ENCODE results near the gene TSPOAP1.

TSPOAP1 gene

GRCh38 chr17:58270476-58271215 is 57.9 kb downstream of the TSPOAP1 start:
- Histone ChIP-seq H3K27ac (ENCODE audit: low read depth, low read length) (no peak overlapping the region), H3K4me2 (ENCODE audit: low read depth, low read length, poor library complexity, severe bottlenecking) (no peak overlapping the region), H3K9me3 (ENCODE audit: insufficient read depth, low read length) (no peaks in the 10 kb centered on the region), H3K4me3 (ENCODE audit: insufficient read depth, low read length, poor library complexity, severe bottlenecking) (no peak overlapping the region), H2AFZ (ENCODE audit: low read depth, low read length, severe bottlenecking) (no peak overlapping the region), H3K36me3 (ENCODE audit: low read length) (no peaks in the 10 kb centered on the region), H3K79me2 (ENCODE audit: insufficient read depth, low read length) (no peaks in the 10 kb centered on the region), H3K27me3 (ENCODE audit: low read length) (no peaks in the 10 kb centered on the region), H4K20me1 (ENCODE audit: low read depth, low read length) (no peaks in the 10 kb centered on the region), H3K9me2 (replicated peaks; ENCODE audit: insufficient read depth, low read length) (no peaks in the 10 kb centered on the region), H3F3A (ENCODE audit: insufficient read depth) (no peaks in the 10 kb centered on the region), H3K9ac (ENCODE audit: low read length) (no peak overlapping the region)
- TF ChIP-seq, protein P1, sequence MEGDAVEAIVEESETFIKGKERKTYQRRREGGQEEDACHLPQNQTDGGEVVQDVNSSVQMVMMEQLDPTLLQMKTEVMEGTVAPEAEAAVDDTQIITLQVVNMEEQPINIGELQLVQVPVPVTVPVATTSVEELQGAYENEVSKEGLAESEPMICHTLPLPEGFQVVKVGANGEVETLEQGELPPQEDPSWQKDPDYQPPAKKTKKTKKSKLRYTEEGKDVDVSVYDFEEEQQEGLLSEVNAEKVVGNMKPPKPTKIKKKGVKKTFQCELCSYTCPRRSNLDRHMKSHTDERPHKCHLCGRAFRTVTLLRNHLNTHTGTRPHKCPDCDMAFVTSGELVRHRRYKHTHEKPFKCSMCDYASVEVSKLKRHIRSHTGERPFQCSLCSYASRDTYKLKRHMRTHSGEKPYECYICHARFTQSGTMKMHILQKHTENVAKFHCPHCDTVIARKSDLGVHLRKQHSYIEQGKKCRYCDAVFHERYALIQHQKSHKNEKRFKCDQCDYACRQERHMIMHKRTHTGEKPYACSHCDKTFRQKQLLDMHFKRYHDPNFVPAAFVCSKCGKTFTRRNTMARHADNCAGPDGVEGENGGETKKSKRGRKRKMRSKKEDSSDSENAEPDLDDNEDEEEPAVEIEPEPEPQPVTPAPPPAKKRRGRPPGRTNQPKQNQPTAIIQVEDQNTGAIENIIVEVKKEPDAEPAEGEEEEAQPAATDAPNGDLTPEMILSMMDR (IDR thresholded peaks at IDR 0.05; ENCODE audit: insufficient read depth, low read length, poor library complexity, severe bottlenecking), result no peak
- no peak for TF ChIP-seq EZH2phosphoT487 (conservative IDR thresholded peaks at IDR 0.05; ENCODE audit: low read length)

GRCh38 chr17:58269557-58270291 is 58.9 kb downstream of the TSPOAP1 start:
- no peak overlapping the region for H3K9ac ChIP-seq (ENCODE audit: low read length)
- no peak for TF ChIP-seq EZH2phosphoT487 (conservative IDR thresholded peaks at IDR 0.05; ENCODE audit: low read length)
- TF ChIP-seq, protein P1 (IDR thresholded peaks at IDR 0.05; ENCODE audit: insufficient read depth, low read length, poor library complexity, severe bottlenecking), result no peak
- H4K20me1 ChIP-seq (ENCODE audit: low read depth, low read length), result no peaks in the 10 kb centered on the region
- H3K9me2 ChIP-seq (replicated peaks; ENCODE audit: insufficient read depth, low read length), result no peaks in the 10 kb centered on the region
- no peaks in the 10 kb centered on the region for H3F3A ChIP-seq (ENCODE audit: insufficient read depth)
- no peak overlapping the region for H2AFZ ChIP-seq (ENCODE audit: low read depth, low read length, severe bottlenecking)
- no peaks in the 10 kb centered on the region for H3K36me3 ChIP-seq (ENCODE audit: low read length)
- no peaks in the 10 kb centered on the region for H3K27me3 ChIP-seq (ENCODE audit: low read length)
- H3K4me3 ChIP-seq (ENCODE audit: insufficient read depth, low read length, poor library complexity, severe bottlenecking), result no peak overlapping the region
- H3K79me2 ChIP-seq (ENCODE audit: insufficient read depth, low read length), result no peaks in the 10 kb centered on the region
- no peaks in the 10 kb centered on the region for H3K9me3 ChIP-seq (ENCODE audit: insufficient read depth, low read length)
- no peak overlapping the region for H3K4me2 ChIP-seq (ENCODE audit: low read depth, low read length, poor library complexity, severe bottlenecking)
- H3K27ac ChIP-seq (ENCODE audit: low read depth, low read length), result no peak overlapping the region

GRCh38 chr17:58268774-58269556 is 59.6 kb downstream of the TSPOAP1 start:
- Histone ChIP-seq H3K4me3 (ENCODE audit: insufficient read depth, low read length, poor library complexity, severe bottlenecking) (no peak overlapping the region), H3K9ac (ENCODE audit: low read length) (no peak overlapping the region), H3K9me3 (ENCODE audit: insufficient read depth, low read length) (no peaks in the 10 kb centered on the region), H4K20me1 (ENCODE audit: low read depth, low read length) (no peaks in the 10 kb centered on the region), H3K79me2 (ENCODE audit: insufficient read depth, low read length) (no peaks in the 10 kb centered on the region), H3K9me2 (replicated peaks; ENCODE audit: insufficient read depth, low read length) (no peaks in the 10 kb centered on the region), H3K36me3 (ENCODE audit: low read length) (no peaks in the 10 kb centered on the region), H3F3A (ENCODE audit: insufficient read depth) (no peaks in the 10 kb centered on the region), H3K27me3 (ENCODE audit: low read length) (no peaks in the 10 kb centered on the region), H2AFZ (ENCODE audit: low read depth, low read length, severe bottlenecking) (no peak overlapping the region), H3K27ac (ENCODE audit: low read depth, low read length) (no peak overlapping the region), H3K4me2 (ENCODE audit: low read depth, low read length, poor library complexity, severe bottlenecking) (no peak overlapping the region)
- TF ChIP-seq EZH2phosphoT487 (conservative IDR thresholded peaks at IDR 0.05; ENCODE audit: low read length), result no peak
- TF ChIP-seq, protein P1 (IDR thresholded peaks at IDR 0.05; ENCODE audit: insufficient read depth, low read length, poor library complexity, severe bottlenecking), result no peak
